Dendritic cell treated with granulocyte-macrophage colony-stimulating factor and Interleukin-4, amounts not matched to agents 40 ng/mL and 50 ng/mL, for 4 days (primary cell): ENCODE results near the gene ZBTB20.
"Not testable (repeated sequence)": the region's sequence is repeated elsewhere in the genome, so short reads cannot be mapped to it uniquely, and the experiment has no call there.

Source experiments
- H3K27ac Mint-ChIP-seq: one replicate; pipeline ENCODE4 v1.8.0; 2022; ENCODE audit warnings: mild to moderate bottlenecking, mixed read lengths
- H3K27me3 Mint-ChIP-seq: one replicate; pipeline ENCODE4 v1.8.0; 2022; ENCODE audit warnings: mild to moderate bottlenecking, mixed read lengths
- H3K36me3 Mint-ChIP-seq: one replicate; pipeline ENCODE4 v1.8.0; 2022; ENCODE audit warnings: low read depth, mixed read lengths
- H3K4me1 Mint-ChIP-seq: one replicate; pipeline ENCODE4 v1.8.0; 2022; ENCODE audit warnings: low read depth, mixed read lengths
- H3K4me3 Mint-ChIP-seq: one replicate; pipeline ENCODE4 v1.8.0; 2022; ENCODE audit warnings: mild to moderate bottlenecking, moderate library complexity, mixed read lengths
- H3K9me3 Mint-ChIP-seq: one replicate; pipeline ENCODE4 v1.8.0; 2022; ENCODE audit warnings: mixed read lengths
- intact Hi-C: fragments of 100-400 bp; cut with micrococcal nuclease; formaldehyde crosslinking; loops from one replicate; pipeline ENCODE4 v1.15.0; 2022

ZBTB20 gene

DNA sequence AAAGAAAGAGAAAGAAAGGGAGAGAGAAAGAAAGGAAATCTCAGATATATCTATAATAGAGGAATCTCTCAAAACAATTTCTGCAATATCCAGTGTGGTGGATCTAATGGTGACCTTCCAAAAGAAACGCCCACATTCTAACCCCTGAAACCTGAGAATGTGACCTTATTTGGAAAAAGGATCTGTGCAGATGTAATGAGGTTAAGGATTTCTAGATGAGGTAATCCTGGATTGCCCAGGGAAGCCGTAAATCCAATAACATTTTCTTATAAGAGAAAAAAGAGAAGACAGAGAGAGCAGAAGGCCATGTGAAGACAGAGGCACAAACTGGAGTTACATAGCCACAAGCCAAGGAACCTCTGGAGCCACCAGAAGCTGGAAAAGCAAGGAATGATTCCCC lies 307.6 kb downstream of the ZBTB20 start:
- Mint-ChIP-seq H3K27me3 (no peaks in the 10 kb centered on the region), H3K27ac (no peak overlapping the region), H3K36me3 (no peaks in the 10 kb centered on the region)

DNA sequence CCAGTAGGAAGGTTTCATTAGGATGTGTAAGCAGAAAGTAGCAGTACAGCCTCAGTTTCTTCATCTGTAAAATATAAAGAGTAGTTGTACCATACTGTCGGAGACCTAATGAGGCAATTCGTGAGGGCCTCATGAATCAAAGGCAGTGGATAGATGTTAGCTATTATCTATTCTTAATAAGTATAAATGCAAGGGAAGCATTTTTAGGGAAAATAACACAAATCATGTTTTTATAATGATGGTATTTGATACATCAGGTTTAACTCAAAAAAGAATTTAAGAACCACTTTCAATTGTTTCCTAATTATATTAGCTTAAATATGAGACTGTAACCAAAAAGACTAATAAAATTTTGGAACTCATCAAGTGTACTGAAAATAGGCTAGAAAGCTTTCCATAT lies 309.1 kb downstream of the ZBTB20 start:
- H3K4me3 Mint-ChIP-seq = no peak overlapping the region
- H3K36me3 Mint-ChIP-seq = no peaks in the 10 kb centered on the region
- H3K9me3 Mint-ChIP-seq = no peaks in the 10 kb centered on the region
- no peaks in the 10 kb centered on the region for H3K4me1 Mint-ChIP-seq
- no peaks in the 10 kb centered on the region for H3K27me3 Mint-ChIP-seq
- no peak overlapping the region for H3K27ac Mint-ChIP-seq
- intact Hi-C loops = no loop called here

More for the DNA sequence above, 307.6 kb downstream of the ZBTB20 start:
- intact Hi-C loops = no loop called here
- Mint-ChIP-seq H3K4me3 (no peak overlapping the region), H3K9me3 (no peaks in the 10 kb centered on the region), H3K4me1 (no peaks in the 10 kb centered on the region)

DNA sequence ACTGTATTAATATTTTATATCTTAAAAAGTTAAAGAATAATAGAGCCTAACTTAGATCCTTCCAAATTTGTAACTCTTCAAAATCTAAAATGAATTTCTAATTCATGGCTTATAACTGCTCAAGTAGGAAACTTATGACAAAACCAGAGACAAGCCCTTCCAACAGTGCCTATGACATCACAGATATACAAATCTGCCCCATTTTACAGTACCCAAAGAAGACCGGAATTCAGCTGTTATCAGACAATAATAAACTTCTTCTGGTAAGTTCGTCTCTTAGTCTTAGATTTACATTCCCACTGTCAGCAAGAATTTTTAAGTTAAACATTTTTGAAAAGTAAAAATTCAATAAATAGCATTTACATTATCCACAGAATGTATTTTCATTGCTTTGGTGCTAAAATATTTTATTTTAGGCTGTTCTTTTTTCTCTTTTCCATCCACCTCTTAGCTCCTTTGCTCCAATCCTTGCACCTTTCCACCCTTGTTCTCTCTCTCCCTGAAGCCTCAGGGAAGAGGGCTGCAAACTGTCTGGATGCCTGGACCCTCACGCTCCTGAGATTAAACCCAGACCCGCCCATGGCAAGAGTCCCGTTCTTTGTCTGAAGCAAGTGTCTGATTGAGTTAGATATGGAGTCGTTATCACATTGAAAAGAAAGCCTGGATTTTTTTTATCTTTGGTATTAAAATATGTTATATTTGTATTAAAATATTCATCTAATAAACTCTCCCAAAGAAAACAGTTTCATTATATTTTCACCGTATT lies 312.7 kb downstream of the ZBTB20 start:
- no peaks in the 10 kb centered on the region for H3K4me1 Mint-ChIP-seq
- intact Hi-C loops = no loop called here
- H3K4me3 Mint-ChIP-seq = no peak overlapping the region
- no peaks in the 10 kb centered on the region for H3K27me3 Mint-ChIP-seq
- H3K36me3 Mint-ChIP-seq = no peaks in the 10 kb centered on the region
- H3K9me3 Mint-ChIP-seq = no peaks in the 10 kb centered on the region
- no peak overlapping the region for H3K27ac Mint-ChIP-seq

DNA sequence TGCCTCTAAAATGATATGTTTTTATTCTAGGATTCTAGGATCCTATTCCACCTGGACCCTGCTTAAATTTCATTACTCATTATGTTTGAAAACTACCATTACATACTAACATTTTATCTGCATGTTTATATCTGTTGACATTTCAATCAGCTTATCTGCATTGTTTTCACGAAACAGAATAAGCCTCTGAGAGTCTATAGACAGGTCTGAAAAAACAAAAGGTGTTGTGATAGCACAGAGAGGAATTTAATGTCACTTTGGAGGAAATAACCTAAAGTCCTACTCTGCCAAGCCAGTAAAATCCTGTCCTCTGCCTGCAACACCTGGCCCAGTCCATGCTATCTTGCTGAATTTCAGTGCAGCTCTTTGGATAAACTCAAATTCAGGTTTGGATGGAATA lies 315.2 kb downstream of the ZBTB20 start:
- H3K27me3 Mint-ChIP-seq = no peaks in the 10 kb centered on the region
- H3K27ac Mint-ChIP-seq = no peak overlapping the region
- H3K4me1 Mint-ChIP-seq = no peaks in the 10 kb centered on the region
- no peaks in the 10 kb centered on the region for H3K36me3 Mint-ChIP-seq
- intact Hi-C loops = no loop called here
- no peaks in the 10 kb centered on the region for H3K9me3 Mint-ChIP-seq
- H3K4me3 Mint-ChIP-seq = no peak overlapping the region

DNA sequence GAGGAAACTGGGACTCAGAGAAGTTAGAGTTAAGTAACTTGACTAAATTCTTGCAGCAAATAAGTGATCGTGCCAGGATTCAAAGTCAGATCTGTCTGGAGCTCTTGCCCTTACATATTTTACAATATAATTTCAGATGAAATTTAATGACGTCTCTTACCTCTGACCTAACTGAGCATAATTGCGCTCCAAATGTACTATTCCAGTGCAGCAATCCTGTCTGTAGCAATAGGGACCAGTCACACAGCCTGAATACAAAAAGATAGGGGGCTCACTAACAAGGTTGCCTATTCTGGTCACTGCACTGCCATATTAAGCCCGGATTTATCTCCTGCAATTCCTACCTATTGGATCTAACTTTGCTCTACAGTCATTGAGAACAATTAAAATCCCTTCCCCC lies 316.4 kb downstream of the ZBTB20 start:
- H3K4me3 Mint-ChIP-seq = no peak overlapping the region
- no peaks in the 10 kb centered on the region for H3K27me3 Mint-ChIP-seq
- no peaks in the 10 kb centered on the region for H3K36me3 Mint-ChIP-seq
- H3K27ac Mint-ChIP-seq = no peak overlapping the region
- H3K9me3 Mint-ChIP-seq = no peaks in the 10 kb centered on the region
- intact Hi-C loops = no loop called here
- H3K4me1 Mint-ChIP-seq = no peaks in the 10 kb centered on the region

DNA sequence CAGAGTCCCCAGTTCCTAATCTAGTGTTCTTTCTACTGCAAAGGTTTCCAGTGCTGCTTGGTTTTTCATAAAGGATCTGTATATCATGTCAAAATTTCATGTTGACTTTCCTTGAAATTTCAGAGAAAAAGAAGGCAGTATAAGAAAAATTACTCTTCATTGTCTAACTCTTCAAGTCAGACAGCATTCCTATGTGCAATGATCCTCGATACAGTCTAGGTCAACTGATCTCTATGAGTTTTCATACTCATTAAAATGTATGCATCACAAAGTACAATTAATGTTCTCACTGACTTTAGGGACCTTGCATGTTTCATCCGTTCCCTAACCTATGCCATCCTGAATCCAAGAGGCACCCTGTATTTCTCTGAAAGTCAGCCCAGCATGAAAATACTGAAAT lies 317.3 kb downstream of the ZBTB20 start:
- Mint-ChIP-seq H3K4me1 (no peaks in the 10 kb centered on the region), H3K27ac (no peak overlapping the region), H3K4me3 (no peak overlapping the region), H3K27me3 (no peaks in the 10 kb centered on the region), H3K36me3 (no peaks in the 10 kb centered on the region), H3K9me3 (no peaks in the 10 kb centered on the region)
- intact Hi-C loops = loop anchor here (5.0 kb wide), 2 partner anchors 338 to 863 kb away; no protein-coding TSS in a partner anchor

DNA sequence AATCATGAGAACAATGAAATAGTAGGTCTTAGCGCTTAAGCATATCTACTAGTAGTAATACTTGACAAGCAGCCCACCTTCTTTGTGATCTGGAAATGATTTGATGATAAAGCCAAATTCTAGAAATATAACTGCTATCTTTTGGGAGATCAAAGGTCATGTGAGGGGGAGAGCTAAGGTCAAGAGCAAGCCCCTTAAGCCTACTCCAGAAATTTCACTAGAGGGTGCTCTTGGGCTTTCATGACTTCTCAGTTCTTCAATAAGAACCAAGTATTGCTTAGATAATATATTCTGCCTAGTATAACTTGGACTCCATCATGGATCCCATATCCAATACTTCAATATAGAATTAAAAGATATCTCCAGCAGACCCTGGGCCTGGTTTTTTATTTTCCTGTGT lies 319.6 kb downstream of the ZBTB20 start:
- intact Hi-C loops = loop anchor here (2.0 to 5.0 kb wide), 3 partner anchors 265 to 865 kb away; no protein-coding TSS in a partner anchor
- no peaks in the 10 kb centered on the region for H3K27me3 Mint-ChIP-seq
- no peaks in the 10 kb centered on the region for H3K4me1 Mint-ChIP-seq
- H3K27ac Mint-ChIP-seq = no peak overlapping the region
- H3K4me3 Mint-ChIP-seq = no peak overlapping the region
- no peaks in the 10 kb centered on the region for H3K9me3 Mint-ChIP-seq
- H3K36me3 Mint-ChIP-seq = no peaks in the 10 kb centered on the region

DNA sequence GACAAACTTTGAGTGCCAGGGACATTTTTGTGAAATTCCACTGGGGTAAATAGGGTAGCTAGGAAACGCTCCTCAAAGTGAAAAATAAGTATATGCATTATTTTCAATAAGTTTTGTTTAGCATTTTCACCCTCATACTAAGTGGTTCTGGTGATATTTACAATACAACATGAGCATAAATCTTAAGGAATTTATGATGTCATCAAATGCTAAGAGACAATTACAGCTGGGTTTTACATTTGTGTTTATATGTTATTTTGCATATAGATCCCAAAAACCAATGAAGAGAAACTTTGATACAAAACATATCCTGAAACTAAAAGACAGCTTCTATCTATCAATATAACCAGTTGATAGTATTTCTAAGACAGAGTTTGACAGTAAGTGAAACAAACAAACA lies 323.1 kb downstream of the ZBTB20 start:
- H3K4me1 Mint-ChIP-seq = no peaks in the 10 kb centered on the region
- no peaks in the 10 kb centered on the region for H3K36me3 Mint-ChIP-seq
- H3K27me3 Mint-ChIP-seq = no peaks in the 10 kb centered on the region
- no peak overlapping the region for H3K27ac Mint-ChIP-seq
- intact Hi-C loops = no loop called here
- no peak overlapping the region for H3K4me3 Mint-ChIP-seq
- H3K9me3 Mint-ChIP-seq = no peaks in the 10 kb centered on the region

DNA sequence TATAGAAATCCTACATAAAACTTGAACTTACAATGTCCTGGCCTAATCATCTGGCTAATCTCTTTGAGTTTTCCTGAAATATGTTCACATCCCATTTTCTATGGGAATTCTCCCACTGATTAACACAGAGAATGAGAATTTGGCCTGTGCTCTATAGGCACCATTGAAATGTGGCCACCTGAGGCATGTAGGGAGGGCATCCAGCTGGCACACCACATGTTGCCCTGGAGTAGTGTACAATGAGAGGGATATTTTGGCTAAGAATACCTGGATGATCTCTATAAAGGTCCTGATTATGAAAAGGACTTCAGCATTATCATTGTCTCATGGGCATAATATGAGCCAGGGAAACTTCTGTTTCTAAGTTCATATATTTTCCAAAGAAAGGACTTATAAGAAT lies 324.0 kb downstream of the ZBTB20 start:
- Mint-ChIP-seq H3K27ac (no peak overlapping the region), H3K36me3 (no peaks in the 10 kb centered on the region), H3K27me3 (no peaks in the 10 kb centered on the region), H3K9me3 (no peaks in the 10 kb centered on the region), H3K4me1 (no peaks in the 10 kb centered on the region), H3K4me3 (no peak overlapping the region)
- intact Hi-C loops = no loop called here

DNA sequence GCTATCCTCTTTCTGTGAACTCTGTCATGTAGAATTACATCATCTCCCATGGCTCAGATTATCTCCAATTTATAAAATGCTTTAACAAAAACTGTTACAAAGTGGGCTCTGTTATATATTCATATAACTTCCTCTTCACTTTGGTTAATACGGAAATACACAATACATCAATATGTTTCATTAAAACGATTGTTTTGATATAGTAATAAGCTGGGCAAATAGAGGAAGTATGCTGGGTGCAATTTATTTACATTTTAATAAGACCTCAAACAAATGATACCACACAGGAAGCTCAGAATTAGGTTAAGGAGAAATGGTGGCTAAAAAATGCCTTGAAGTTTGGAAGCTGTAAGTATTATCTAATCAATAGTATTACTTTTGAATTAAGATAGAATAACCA lies 331.0 kb downstream of the ZBTB20 start:
- Mint-ChIP-seq H3K36me3 (peaks cover 8% of the 10 kb centered on the region), H3K27ac (no peak overlapping the region), H3K27me3 (no peaks in the 10 kb centered on the region), H3K9me3 (peaks cover 9% of the 10 kb centered on the region), H3K4me3 (no peak overlapping the region), H3K4me1 (no peaks in the 10 kb centered on the region)
- intact Hi-C loops = no loop called here

DNA sequence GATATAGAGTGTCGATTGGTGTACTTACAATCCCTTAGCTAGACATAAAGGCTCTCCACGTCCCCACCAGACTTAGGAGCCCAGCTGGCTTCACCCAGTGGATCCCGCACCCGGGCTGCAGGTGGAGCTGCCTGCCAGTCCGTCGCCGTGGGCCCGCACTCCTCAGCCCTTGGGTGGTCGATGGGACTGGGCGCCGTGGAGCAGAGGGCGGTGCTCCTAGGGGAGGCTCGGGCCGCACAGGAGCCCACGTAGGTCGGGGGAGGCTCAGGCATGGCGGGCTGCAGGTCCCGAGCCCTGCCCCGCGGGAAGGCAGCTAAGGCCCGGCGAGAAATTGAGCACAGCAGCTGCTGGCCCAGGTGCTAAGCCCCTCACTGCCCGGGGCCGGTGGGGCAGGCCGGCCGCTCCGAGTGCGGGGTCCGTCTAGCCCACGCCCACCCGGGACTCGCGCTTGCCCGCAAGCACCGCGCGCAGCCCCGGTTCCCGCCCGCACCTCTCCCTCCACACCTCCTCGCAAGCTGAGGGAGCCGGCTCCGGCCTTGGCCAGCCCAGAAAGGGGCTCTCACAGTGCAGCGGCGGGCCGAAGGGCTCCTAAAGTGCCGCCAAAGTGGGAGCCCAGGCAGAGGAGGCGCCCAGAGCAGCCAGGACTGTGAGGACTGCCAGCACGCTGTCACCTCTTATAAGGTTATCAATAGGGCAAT lies 334.4 kb downstream of the ZBTB20 start:
- H3K27ac Mint-ChIP-seq, H3K4me3 Mint-ChIP-seq, H3K4me1 Mint-ChIP-seq, H3K9me3 Mint-ChIP-seq, H3K36me3 Mint-ChIP-seq, intact Hi-C loops, H3K27me3 Mint-ChIP-seq: not testable (repeated sequence)

DNA sequence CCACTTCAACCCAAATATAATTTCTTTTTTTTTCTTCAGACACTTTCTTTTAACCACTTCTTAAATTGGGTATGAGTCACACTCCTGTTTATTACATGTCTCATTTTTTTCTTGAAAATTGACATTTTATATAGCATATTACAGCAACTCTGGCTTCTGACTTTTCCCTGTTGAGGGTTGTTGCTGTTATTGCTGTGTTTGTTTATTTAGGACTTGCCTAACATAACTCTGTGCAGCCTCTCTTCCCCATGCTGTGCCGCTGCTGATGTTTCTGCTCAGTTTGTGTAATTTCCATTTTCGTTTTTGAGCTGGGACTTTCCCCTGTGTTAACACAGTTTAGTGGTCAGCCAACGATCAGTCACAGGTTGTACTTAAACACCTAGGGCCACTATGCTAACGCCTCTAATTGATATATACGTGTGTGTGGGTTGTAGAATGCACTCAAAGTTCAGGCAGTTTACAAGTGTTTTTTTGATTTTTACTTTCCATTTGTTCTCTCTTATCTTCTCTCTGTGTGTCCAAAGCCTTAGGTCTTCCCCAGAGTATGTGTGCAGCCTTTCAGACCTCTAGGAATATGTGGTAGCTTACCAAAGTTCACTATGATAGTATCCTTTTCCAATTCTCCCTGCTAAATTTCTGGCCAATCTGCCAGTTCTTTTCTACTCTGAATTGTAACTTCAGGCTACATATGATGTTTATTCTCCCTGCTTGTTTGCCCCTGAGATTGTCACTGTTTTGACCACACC lies 337.2 kb downstream of the ZBTB20 start:
- Mint-ChIP-seq H3K9me3 (peaks cover 9% of the 10 kb centered on the region), H3K36me3 (peaks cover 8% of the 10 kb centered on the region), H3K27me3 (no peaks in the 10 kb centered on the region), H3K4me1 (no peaks in the 10 kb centered on the region), H3K27ac (no peak overlapping the region), H3K4me3 (no peak overlapping the region)
- intact Hi-C loops = no loop called here

DNA sequence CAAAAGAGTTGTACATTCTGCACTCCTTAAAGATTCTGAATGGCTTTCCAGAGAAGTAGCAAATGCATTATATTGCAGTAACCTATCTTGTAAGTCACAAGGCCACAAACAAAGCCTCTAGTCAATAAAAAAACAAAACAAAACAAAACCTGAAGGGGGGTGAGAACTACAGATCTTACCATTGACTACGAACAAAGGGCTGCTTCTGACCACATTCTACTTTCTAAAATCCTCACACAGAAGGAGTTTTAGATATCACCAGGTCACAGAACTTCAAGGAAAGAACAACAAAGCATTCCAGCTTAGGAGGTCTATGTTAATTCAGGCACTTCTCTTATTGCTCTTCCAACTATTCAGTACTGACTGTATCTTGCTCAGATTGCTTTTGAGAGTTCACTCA lies 343.0 kb downstream of the ZBTB20 start:
- Mint-ChIP-seq H3K36me3 (no peaks in the 10 kb centered on the region), H3K9me3 (no peaks in the 10 kb centered on the region), H3K27ac (no peak overlapping the region), H3K4me3 (no peak overlapping the region), H3K4me1 (no peaks in the 10 kb centered on the region), H3K27me3 (no peaks in the 10 kb centered on the region)
- intact Hi-C loops = no loop called here

DNA sequence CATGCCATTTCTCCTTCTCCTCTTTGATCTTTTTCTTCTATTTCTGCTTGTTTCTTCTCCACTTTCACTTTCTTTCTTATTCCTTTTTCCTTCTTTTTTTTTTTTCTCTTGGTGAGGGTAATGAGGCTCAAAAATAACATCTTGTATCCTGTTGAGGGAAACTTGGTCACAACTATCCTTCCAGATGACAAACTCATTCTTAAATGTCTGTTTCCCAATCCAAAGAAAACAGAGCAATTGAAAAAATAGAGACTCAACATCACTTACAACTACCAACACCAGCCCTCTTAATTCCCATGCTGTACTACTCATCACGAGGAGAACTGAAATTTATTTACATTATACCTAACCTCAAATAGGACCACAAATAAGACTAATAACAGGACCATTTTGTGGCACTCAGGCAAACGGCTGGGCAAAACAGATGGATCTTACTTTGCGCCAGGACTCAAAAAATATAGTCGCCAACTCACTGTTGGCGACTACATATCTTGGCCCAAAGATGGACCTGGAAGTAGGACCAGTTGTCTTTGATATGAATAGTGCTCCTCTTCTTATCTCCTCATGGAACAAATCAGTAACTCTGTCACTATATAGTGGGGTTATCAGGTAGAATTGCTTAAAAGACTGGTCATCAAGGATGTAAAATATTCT lies 343.9 kb downstream of the ZBTB20 start:
- H3K27ac Mint-ChIP-seq = no peak overlapping the region
- intact Hi-C loops = no loop called here

More for the DNA sequence above, 343.9 kb downstream of the ZBTB20 start:
- Mint-ChIP-seq H3K36me3 (no peaks in the 10 kb centered on the region), H3K4me3 (no peak overlapping the region), H3K9me3 (no peaks in the 10 kb centered on the region), H3K4me1 (no peaks in the 10 kb centered on the region), H3K27me3 (no peaks in the 10 kb centered on the region)
